OCI-LY1 (cell line): ENCODE results near the gene CHST7.

Experiments
- H2AFZ ChIP-seq: fragments of 200-600 bp; sonication (generic), shearing (Covaris generic); 2 replicates; pipeline ENCODE4 v1.6.0; 2014; ENCODE audit warnings: antibody characterized with exemption, mild to moderate bottlenecking, low read length
- H3F3A ChIP-seq: fragments of 200-600 bp; sonication (generic), shearing (Covaris generic); 2 replicates; pipeline ENCODE4 v1.6.0; 2014; ENCODE audit warnings: mild to moderate bottlenecking, antibody characterized with exemption, low read length, moderate library complexity; ENCODE audit not compliant: insufficient read depth
- H3K27ac ChIP-seq: fragments of 200-600 bp; sonication (generic); 2 replicates; pipeline ENCODE4 v1.5.1; 2014; ENCODE audit warnings: low read length, mixed run types, mild to moderate bottlenecking, low read depth; ENCODE audit not compliant: poor library complexity, severe bottlenecking
- H3K27me3 ChIP-seq: fragments of 200-600 bp; sonication (generic); 2 replicates; pipeline ENCODE4 v1.6.0; 2014; ENCODE audit warnings: antibody characterized with exemption, mild to moderate bottlenecking, low read length, moderate library complexity; ENCODE audit not compliant: insufficient read depth
- H3K36me3 ChIP-seq: fragments of 200-600 bp; sonication (generic); 2 replicates; pipeline ENCODE4 v1.6.1; 2014; ENCODE audit warnings: mild to moderate bottlenecking, antibody characterized with exemption, low read length, moderate library complexity, mixed read lengths; ENCODE audit not compliant: insufficient read depth
- H3K4me1 ChIP-seq: fragments of 200-600 bp; sonication (generic); 2 replicates; pipeline ENCODE4 v1.5.1; 2014; ENCODE audit warnings: mild to moderate bottlenecking, low read length, moderate library complexity; ENCODE audit not compliant: insufficient read depth, severe bottlenecking
- H3K4me2 ChIP-seq: fragments of 200-600 bp; sonication (generic), shearing (Covaris generic); 2 replicates; pipeline ENCODE4 v1.6.1; 2014; ENCODE audit warnings: low read length
- H3K4me3 ChIP-seq: fragments of 200-600 bp; sonication (generic); 2 replicates; pipeline ENCODE4 v1.5.1; 2014; ENCODE audit warnings: low read length, low read depth, mild to moderate bottlenecking, mixed read lengths; ENCODE audit not compliant: poor library complexity, severe bottlenecking
- H3K79me2 ChIP-seq: fragments of 200-600 bp; shearing (Covaris generic); 2 replicates; pipeline ENCODE4 v1.6.1; 2016; ENCODE audit warnings: mixed run types, low read length, mixed read lengths; ENCODE audit not compliant: insufficient read depth
- H3K9ac ChIP-seq: fragments of 200-600 bp; sonication (generic), shearing (Covaris generic); 2 replicates; pipeline ENCODE4 v1.6.1; 2014; ENCODE audit warnings: mild to moderate bottlenecking, low read length, mixed read lengths
- H3K9me2 ChIP-seq: fragments of 200-600 bp; sonication (generic), shearing (Covaris generic); 2 replicates; pipeline ENCODE4 v1.6.1; 2014; ENCODE audit warnings: low read depth, mild to moderate bottlenecking, low read length, mixed read lengths
- H3K9me3 ChIP-seq: fragments of 200-600 bp; shearing (Covaris generic); 2 replicates; pipeline ENCODE4 v1.6.1; 2014; ENCODE audit warnings: low read length, mixed read lengths
- H4K20me1 ChIP-seq: fragments of 200-600 bp; sonication (generic), shearing (Covaris generic); 2 replicates; pipeline ENCODE4 v1.6.0; 2016; ENCODE audit warnings: mild to moderate bottlenecking, low read length; ENCODE audit not compliant: insufficient read depth
- EZH2 ChIP-seq: fragments of 200-600 bp; sonication (generic), shearing (Covaris generic); IDR thresholded peaks from 2 replicates; pipeline ENCODE4 v1.8.0; 2017; ENCODE audit warnings: borderline replicate concordance, mixed run types, mild to moderate bottlenecking, antibody characterized with exemption, low read length, moderate library complexity, mixed read lengths
- TF ChIP-seq, protein P1 (sequence below): fragments of 200-600 bp; sonication (generic), shearing (Covaris generic); IDR thresholded peaks from 2 replicates; pipeline ENCODE4 v1.5.1; 2017; ENCODE audit warnings: mild to moderate bottlenecking, antibody characterized with exemption, low read length, moderate library complexity, mixed read lengths

Gene CHST7

DNA sequence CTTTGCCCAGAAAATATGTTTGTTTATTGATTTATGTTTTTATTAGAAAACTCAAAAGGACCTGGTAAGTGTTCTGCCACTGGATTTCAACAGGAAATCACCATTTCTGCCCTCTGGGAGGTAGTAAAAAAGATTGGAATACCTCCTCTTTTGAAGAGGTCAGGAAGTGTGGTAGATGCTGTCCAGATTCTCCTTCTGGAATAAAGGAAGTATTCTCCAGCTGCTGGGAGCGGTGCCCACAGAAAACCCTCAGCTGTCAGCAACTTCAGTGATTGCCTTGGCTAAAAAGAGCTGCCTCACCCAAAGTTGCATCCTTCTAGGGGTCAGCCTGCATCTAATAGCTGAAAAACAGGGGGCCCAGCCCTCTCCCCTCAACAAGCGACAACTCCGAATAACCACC is 14.5 kb upstream of the CHST7 start:
- H3K9me3 ChIP-seq = no peaks in the 10 kb centered on the region
- no peak overlapping the region for H3K9ac ChIP-seq
- no peak overlapping the region for H3K27ac ChIP-seq
- H3K9me2 ChIP-seq = no peaks in the 10 kb centered on the region
- no peaks in the 10 kb centered on the region for H3K79me2 ChIP-seq
- no peaks in the 10 kb centered on the region for H4K20me1 ChIP-seq
- no peaks in the 10 kb centered on the region for H3F3A ChIP-seq
- H3K4me1 ChIP-seq = peaks cover 18% of the 10 kb centered on the region
- H3K36me3 ChIP-seq = no peaks in the 10 kb centered on the region
- H3K4me2 ChIP-seq = no peak overlapping the region
- TF ChIP-seq, protein P1, sequence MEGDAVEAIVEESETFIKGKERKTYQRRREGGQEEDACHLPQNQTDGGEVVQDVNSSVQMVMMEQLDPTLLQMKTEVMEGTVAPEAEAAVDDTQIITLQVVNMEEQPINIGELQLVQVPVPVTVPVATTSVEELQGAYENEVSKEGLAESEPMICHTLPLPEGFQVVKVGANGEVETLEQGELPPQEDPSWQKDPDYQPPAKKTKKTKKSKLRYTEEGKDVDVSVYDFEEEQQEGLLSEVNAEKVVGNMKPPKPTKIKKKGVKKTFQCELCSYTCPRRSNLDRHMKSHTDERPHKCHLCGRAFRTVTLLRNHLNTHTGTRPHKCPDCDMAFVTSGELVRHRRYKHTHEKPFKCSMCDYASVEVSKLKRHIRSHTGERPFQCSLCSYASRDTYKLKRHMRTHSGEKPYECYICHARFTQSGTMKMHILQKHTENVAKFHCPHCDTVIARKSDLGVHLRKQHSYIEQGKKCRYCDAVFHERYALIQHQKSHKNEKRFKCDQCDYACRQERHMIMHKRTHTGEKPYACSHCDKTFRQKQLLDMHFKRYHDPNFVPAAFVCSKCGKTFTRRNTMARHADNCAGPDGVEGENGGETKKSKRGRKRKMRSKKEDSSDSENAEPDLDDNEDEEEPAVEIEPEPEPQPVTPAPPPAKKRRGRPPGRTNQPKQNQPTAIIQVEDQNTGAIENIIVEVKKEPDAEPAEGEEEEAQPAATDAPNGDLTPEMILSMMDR = no peak
- no peak for TF ChIP-seq EZH2
- no peaks in the 10 kb centered on the region for H3K27me3 ChIP-seq
- H3K4me3 ChIP-seq = no peak overlapping the region
- H2AFZ ChIP-seq = no peak overlapping the region

- Histone ChIP-seq H3K27me3 (no peaks in the 10 kb centered on the region), H3K36me3 (no peaks in the 10 kb centered on the region), H3K9me3 (no peaks in the 10 kb centered on the region), H3K4me2 (peak overlapping the region; percentile 22; the same call in 1 of the 2 replicates), H3K9ac (no peak overlapping the region), H3F3A (no peaks in the 10 kb centered on the region), H2AFZ (no peak overlapping the region), H3K9me2 (no peaks in the 10 kb centered on the region), H3K27ac (peak overlapping the region; percentile 72), H3K4me3 (no peak overlapping the region), H3K4me1 (peaks cover 18% of the 10 kb centered on the region), H4K20me1 (no peaks in the 10 kb centered on the region), H3K79me2 (no peaks in the 10 kb centered on the region)
- no peak for TF ChIP-seq EZH2
- TF ChIP-seq, protein P1 = no peak
Measured at GRCh38 chrX:46561824-46562657, 11.5 kb upstream of the CHST7 start.

- Histone ChIP-seq H3K36me3 (no peaks in the 10 kb centered on the region), H3K4me1 (peaks cover 19% of the 10 kb centered on the region), H3K4me3 (no peak overlapping the region), H2AFZ (no peak overlapping the region), H3K4me2 (no peak overlapping the region), H3F3A (no peaks in the 10 kb centered on the region), H3K9me3 (no peaks in the 10 kb centered on the region), H3K9ac (no peak overlapping the region), H3K9me2 (no peaks in the 10 kb centered on the region), H4K20me1 (no peaks in the 10 kb centered on the region), H3K27me3 (no peaks in the 10 kb centered on the region), H3K27ac (no peak overlapping the region), H3K79me2 (no peaks in the 10 kb centered on the region)
- TF ChIP-seq, protein P1 = no peak
- no peak for TF ChIP-seq EZH2
Measured at GRCh38 chrX:46567388-46567787, 6.2 kb upstream of the CHST7 start.
